HG02852 (cell line): Measurements from ENCODE around the gene HOXA9.

Experiments used
- ATAC-seq: cut with Tn5 transposase; IDR thresholded peaks from one replicate; pipeline ENCODE4 v1.9.1; 2021; ENCODE audit warnings: mild to moderate bottlenecking, moderate library complexity; ENCODE audit not compliant: unreplicated experiment

Gene HOXA9

GRCh38 chr7:27166531-27167505 lies 1.5 kb upstream of the HOXA9 start:
- no peak for ATAC-seq

DNA sequence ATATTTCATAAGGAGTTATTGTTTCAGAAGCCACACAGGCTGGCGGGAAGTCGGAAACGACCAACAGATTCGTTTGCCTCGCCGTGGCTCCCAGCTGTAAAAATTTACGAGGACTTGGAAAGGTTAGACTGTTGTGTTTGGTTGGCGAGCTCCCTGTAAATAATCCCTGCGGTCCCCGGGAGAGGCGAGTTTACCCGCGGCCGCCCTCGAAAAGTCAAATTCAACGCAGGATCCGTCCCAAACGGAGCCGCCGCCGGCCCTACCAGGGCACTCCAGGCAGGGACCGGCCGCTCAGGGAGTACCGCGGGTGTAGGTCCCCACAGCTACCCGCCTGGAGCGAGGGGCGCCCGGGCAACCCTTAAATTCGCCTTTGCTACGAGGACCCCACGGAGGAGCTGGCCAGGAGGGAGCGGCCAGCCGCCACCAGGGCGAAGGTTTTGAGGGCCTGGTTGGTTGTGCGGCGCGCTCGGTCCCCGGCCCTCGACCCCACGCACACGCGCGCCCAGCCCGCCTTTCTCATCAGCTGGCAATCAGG lies 726 bp upstream of the HOXA9 start:
- ATAC-seq, result no peak

DNA sequence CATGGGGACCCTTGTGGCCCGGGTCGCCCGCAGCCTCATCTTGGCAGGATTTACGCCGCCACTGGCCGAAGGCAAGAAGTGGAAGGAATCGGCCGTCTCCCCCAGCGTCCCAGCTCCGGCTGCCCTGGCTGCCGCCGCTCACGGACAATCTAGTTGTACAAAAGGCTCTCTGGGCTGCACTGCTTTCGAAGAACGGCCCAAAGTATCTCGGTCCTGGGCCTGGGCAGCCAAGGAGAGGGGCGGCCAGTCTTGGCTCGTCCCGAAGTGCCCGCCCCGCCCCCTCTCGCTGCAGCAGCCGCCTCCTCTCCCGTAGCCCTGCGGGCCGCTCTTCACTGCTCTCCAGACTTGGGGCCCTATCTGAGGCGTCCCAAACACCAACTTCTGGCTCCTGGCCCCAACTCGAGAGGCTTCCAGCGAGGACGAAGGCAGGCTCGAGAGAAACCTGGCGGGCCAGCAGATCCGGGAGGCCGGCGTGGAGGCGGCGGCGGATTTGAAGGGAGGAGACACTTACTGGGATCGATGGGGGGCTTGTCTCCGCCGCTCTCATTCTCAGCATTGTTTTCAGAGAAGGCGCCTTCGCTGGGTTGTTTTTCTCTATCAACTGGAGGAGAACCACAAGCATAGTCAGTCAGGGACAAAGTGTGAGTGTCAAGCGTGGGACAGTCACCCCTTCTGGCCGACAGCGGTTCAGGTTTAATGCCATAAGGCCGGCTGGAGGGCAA lies 809 bp downstream of the HOXA9 start:
- ATAC-seq, result no peak

DNA sequence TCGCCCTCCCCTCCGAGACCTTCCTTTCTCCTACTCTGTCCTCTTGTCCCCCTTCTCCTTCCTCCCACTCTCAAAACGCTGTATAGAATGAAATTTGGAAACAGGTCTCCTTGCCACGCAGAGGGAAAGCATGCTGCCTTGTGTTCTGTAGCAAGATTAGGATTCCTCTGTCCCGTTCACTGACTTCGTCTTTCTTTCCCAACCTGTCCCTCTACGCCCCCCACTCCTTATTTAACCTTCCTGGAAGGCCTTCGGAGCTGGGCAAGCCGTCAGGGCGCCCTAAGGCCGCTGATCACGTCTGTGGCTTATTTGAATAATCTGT lies 1.3 kb downstream of the HOXA9 start:
- no peak for ATAC-seq

GRCh38 chr7:27163288-27164044 lies 1.9 kb downstream of the HOXA9 start:
- no peak for ATAC-seq

- ATAC-seq, result no peak
These were observed 2.6 kb downstream of the HOXA9 start for GRCh38 chr7:27162561-27163287.

DNA sequence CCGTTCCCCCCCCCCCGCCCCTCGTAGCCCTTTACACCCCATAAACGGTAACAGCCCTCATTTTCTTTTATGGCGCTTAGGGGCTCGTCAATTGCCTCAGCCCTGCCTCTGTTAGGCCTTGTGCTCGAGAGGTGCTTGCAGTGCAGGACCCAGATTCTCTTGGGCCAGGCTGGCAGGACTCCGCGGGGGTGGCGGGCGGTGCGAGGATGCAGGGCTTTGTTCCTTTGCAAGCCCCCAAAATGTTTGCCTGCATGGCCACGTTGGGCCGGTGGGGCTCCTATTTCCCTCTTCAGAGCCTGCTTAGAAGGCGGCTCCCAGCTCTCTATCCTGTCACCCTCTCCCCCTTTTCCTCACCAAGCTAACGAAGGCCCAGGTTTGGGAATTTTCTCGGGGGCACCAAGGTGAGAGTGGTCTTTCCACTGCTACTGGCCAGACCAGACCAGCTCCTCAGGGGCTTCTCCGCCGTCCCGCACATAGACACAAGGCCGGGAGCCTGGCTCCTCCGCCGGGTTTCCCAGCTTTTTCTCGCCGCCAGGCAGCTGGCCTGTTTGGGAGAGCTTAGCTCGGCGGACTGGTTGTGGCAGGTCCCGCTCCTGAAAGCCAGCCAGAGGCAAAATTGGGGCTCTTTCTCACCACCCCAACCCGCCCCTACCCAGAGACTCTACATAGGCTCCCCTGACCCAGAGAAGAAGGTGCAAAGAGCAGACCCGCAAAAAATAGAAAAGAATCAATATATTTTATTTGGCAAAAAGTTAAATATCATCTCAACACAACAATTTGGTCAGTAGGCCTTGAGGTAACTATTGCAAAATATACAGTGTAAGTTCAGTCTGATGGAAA lies 3.4 kb downstream of the HOXA9 start:
- no peak for ATAC-seq

GRCh38 chr7:27161214-27161720 lies 4.1 kb downstream of the HOXA9 start:
- ATAC-seq, result no peak

GRCh38 chr7:27160546-27161213 lies 4.7 kb downstream of the HOXA9 start:
- peak; percentile 66 for ATAC-seq

GRCh38 chr7:27160145-27160545 lies 5.2 kb downstream of the HOXA9 start:
- ATAC-seq, result no peak

- no peak for ATAC-seq
These were observed 5.8 kb downstream of the HOXA9 start for GRCh38 chr7:27159266-27160144.

GRCh38 chr7:27158436-27159265 lies 6.7 kb downstream of the HOXA9 start:
- ATAC-seq, result no peak

GRCh38 chr7:27157702-27158431 lies 7.5 kb downstream of the HOXA9 start:
- ATAC-seq, result no peak

DNA sequence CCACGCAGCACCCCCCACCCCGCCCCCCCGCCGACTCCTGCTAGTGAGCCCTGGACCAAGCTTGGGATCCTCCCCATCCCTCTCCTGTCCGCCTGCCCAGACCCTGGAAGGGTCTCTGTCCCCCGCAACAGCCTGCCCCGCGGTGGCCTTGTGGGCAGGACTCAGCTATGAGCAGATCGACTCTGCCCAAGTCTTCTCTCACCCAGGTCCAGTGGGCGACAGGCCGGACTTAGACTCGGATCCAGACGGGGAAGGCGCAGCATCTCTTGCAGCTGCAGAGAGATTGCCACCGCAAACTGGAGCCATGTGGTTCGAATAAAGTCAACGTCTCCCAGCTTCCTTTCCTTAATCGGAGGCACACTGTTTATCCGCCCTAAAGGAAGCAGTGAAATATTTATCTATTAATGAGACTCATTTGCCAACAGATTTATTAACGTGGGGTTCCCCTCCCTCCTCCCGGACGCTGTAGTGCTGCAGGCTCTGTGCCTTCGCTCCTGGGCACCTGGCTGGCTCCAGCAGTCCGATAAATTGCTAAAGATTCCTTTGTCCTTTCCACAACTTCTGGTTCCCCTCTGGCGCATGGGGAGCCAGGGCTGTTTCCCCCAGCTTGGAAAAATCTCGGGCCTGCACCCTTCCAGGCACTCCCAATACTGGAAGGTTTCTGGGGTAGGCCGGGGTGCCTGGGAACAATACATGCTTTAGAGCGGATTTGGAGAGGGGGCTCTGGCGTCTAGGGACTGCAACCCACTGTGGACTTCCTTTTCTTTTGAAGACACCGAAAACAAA lies 8.2 kb downstream of the HOXA9 start:
- no peak for ATAC-seq

DNA sequence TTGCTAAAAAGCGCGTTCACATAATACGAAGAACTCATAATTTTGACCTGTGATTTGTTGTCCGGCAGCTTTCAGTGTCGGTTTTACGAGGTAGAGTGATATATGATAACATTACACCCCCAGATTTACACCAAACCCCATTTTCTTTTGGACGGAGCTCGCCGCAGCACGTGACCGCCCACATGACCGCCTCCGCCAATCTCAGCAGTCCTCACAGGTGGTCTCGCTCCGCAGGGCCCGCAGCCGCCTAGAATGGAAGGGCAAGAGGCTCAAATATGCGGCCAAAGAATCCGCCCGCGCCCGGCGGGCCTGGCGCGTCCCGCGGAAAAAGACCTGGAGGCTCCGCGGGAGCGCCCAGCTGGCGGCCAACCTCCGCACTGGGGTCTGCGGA lies 8.8 kb downstream of the HOXA9 start, which contains the start of gene HOXA7:
Gene HOXA7, minus strand, starts transcription at position 168 of the 391 bp plus-strand sequence. Its CDS starts 130 bp downstream, at position 38.
- ATAC-seq, result no peak
